GM23338 (cell line): ENCODE measurements around the gene IKBIP.

Experiments
- CREB1 ChIP-seq: fragments of 250-450 bp; sonication (Bioruptor Pico); IDR thresholded peaks from 2 replicates; pipeline ENCODE4 v1.5.0; 2020; ENCODE audit warnings: low read depth, mild to moderate bottlenecking, moderate library complexity
- EZH2 ChIP-seq: fragments of 200-600 bp; sonication (generic); IDR thresholded peaks from one replicate; pipeline ENCODE4 v1.8.0; 2017; ENCODE audit warnings: antibody characterized with exemption, mild to moderate bottlenecking, low read depth; ENCODE audit not compliant: unreplicated experiment
- EZH2phosphoT487 ChIP-seq: fragments of 200-600 bp; sonication (generic); IDR thresholded peaks from one replicate; pipeline ENCODE4 v1.8.1; 2018; ENCODE audit warnings: antibody characterized with exemption; ENCODE audit not compliant: unreplicated experiment
- JUNB ChIP-seq: IDR thresholded peaks from one replicate; pipeline ENCODE4 v1.6.1; 2016; ENCODE audit warnings: antibody characterized with exemption; ENCODE audit not compliant: unreplicated experiment
- POLR2AphosphoS5 ChIP-seq: IDR thresholded peaks from 2 replicates; pipeline ENCODE4 v1.6.1; 2016; ENCODE audit warnings: antibody characterized with exemption, low read depth
- ZNF114 ChIP-seq: fragments of 250-450 bp; sonication (Bioruptor Pico); IDR thresholded peaks from 2 replicates; pipeline ENCODE4 v1.5.0; 2020; ENCODE audit warnings: mild to moderate bottlenecking, moderate library complexity
- ZNF331 ChIP-seq: fragments of 250-450 bp; sonication (Bioruptor Pico); IDR thresholded peaks from 2 replicates; pipeline ENCODE4 v1.5.0; 2020; ENCODE audit warnings: low read depth, mild to moderate bottlenecking, moderate library complexity
- TF ChIP-seq, protein P1 (sequence below), 2 experiments: fragments of 200-600 bp in 1 of 2; sonication (generic) in 1 of 2; conservative IDR thresholded peaks; 2 replicates each; pipeline versions ENCODE4 v1.5.1 to v1.6.1; 2016 to 2017; ENCODE audit warnings: antibody characterized with exemption in 2 of 2, low read depth in 2 of 2, mild to moderate bottlenecking in 2 of 2, moderate library complexity in 1 of 2
- TF ChIP-seq, protein P2 (sequence below): IDR thresholded peaks from one replicate; pipeline ENCODE4 v1.6.1; 2018; ENCODE audit warnings: antibody characterized with exemption; ENCODE audit not compliant: unreplicated experiment

- TF ChIP-seq POLR2AphosphoS5 = peak; percentile 100
- peak; percentile 99 for TF ChIP-seq CREB1 (CRISPR knock-in tag)
- no peak for TF ChIP-seq ZNF331
- no peak for TF ChIP-seq EZH2phosphoT487
- TF ChIP-seq, protein P1, sequence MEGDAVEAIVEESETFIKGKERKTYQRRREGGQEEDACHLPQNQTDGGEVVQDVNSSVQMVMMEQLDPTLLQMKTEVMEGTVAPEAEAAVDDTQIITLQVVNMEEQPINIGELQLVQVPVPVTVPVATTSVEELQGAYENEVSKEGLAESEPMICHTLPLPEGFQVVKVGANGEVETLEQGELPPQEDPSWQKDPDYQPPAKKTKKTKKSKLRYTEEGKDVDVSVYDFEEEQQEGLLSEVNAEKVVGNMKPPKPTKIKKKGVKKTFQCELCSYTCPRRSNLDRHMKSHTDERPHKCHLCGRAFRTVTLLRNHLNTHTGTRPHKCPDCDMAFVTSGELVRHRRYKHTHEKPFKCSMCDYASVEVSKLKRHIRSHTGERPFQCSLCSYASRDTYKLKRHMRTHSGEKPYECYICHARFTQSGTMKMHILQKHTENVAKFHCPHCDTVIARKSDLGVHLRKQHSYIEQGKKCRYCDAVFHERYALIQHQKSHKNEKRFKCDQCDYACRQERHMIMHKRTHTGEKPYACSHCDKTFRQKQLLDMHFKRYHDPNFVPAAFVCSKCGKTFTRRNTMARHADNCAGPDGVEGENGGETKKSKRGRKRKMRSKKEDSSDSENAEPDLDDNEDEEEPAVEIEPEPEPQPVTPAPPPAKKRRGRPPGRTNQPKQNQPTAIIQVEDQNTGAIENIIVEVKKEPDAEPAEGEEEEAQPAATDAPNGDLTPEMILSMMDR (conservative IDR thresholded peaks at IDR 0.05; ENCODE audit: low read depth in 2 of 2) = peak in 1 of 2 experiments; percentile 22; a peak in 2 of 4 replicates
- no peak for TF ChIP-seq EZH2
- TF ChIP-seq ZNF114 = no peak
- TF ChIP-seq, protein P2, sequence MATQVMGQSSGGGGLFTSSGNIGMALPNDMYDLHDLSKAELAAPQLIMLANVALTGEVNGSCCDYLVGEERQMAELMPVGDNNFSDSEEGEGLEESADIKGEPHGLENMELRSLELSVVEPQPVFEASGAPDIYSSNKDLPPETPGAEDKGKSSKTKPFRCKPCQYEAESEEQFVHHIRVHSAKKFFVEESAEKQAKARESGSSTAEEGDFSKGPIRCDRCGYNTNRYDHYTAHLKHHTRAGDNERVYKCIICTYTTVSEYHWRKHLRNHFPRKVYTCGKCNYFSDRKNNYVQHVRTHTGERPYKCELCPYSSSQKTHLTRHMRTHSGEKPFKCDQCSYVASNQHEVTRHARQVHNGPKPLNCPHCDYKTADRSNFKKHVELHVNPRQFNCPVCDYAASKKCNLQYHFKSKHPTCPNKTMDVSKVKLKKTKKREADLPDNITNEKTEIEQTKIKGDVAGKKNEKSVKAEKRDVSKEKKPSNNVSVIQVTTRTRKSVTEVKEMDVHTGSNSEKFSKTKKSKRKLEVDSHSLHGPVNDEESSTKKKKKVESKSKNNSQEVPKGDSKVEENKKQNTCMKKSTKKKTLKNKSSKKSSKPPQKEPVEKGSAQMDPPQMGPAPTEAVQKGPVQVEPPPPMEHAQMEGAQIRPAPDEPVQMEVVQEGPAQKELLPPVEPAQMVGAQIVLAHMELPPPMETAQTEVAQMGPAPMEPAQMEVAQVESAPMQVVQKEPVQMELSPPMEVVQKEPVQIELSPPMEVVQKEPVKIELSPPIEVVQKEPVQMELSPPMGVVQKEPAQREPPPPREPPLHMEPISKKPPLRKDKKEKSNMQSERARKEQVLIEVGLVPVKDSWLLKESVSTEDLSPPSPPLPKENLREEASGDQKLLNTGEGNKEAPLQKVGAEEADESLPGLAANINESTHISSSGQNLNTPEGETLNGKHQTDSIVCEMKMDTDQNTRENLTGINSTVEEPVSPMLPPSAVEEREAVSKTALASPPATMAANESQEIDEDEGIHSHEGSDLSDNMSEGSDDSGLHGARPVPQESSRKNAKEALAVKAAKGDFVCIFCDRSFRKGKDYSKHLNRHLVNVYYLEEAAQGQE = no peak
- no peak for TF ChIP-seq JUNB
Observed at GRCh38 chr12:98593351-98594049, 51.1 kb downstream of the IKBIP start, which contains the start of gene SLC25A3.
